ENCODE measurements around the gene PPARG.

- TF ChIP-seq, protein P1, sequence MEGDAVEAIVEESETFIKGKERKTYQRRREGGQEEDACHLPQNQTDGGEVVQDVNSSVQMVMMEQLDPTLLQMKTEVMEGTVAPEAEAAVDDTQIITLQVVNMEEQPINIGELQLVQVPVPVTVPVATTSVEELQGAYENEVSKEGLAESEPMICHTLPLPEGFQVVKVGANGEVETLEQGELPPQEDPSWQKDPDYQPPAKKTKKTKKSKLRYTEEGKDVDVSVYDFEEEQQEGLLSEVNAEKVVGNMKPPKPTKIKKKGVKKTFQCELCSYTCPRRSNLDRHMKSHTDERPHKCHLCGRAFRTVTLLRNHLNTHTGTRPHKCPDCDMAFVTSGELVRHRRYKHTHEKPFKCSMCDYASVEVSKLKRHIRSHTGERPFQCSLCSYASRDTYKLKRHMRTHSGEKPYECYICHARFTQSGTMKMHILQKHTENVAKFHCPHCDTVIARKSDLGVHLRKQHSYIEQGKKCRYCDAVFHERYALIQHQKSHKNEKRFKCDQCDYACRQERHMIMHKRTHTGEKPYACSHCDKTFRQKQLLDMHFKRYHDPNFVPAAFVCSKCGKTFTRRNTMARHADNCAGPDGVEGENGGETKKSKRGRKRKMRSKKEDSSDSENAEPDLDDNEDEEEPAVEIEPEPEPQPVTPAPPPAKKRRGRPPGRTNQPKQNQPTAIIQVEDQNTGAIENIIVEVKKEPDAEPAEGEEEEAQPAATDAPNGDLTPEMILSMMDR (IDR thresholded peaks at IDR 0.05; ENCODE audit: borderline replicate concordance, extremely low read depth, low read length, poor library complexity, severe bottlenecking), result no peak
- no peak for TF ChIP-seq EZH2 (IDR thresholded peaks at IDR 0.05; ENCODE audit: borderline replicate concordance, low read depth, low read length, severe bottlenecking)
Observed at GRCh38 chr3:12393894-12394293, 105.0 kb downstream of the PPARG start.
